H7 (cell line): ENCODE results near the gene CLIC6. TPM values are rescaled to one million over a fixed set of nuclear protein-coding genes. Genes with fewer than 3 reads are reported as not detected.
"Not testable (repeated sequence)": the region's sequence is repeated elsewhere in the genome, so short reads cannot be mapped to it uniquely, and the experiment has no call there.

Source experiments
- DNase-seq: peaks from one replicate; pipeline ENCODE4 v3.0.0; 2012
- H3K27me3 ChIP-seq: 2 replicates; pipeline ENCODE4 v1.6.0; 2011; ENCODE audit warnings: mild to moderate bottlenecking, low read length; ENCODE audit not compliant: control insufficient read depth, insufficient read depth
- H3K36me3 ChIP-seq: replicated peaks from 2 replicates; pipeline ENCODE4 v1.5.1; 2011; ENCODE audit warnings: low read length; ENCODE audit not compliant: control insufficient read depth, insufficient read depth
- H3K4me3 ChIP-seq: 2 replicates; pipeline ENCODE4 v1.5.1; 2011; ENCODE audit warnings: low read depth, mild to moderate bottlenecking, control low read depth, low read length, moderate library complexity; ENCODE audit not compliant: insufficient read depth
- total RNA-seq: library from RNA; depleted of rRNA; stranded (reverse); fragments of >200 nt; shearing (Covaris generic); gene quantifications from 2 replicates; pipeline ENCODE4 v1.2.3, GENCODE V29; 2014

Gene CLIC6
- total RNA-seq, 1 experiment from 2014 or later = 0.59 TPM

DNA sequence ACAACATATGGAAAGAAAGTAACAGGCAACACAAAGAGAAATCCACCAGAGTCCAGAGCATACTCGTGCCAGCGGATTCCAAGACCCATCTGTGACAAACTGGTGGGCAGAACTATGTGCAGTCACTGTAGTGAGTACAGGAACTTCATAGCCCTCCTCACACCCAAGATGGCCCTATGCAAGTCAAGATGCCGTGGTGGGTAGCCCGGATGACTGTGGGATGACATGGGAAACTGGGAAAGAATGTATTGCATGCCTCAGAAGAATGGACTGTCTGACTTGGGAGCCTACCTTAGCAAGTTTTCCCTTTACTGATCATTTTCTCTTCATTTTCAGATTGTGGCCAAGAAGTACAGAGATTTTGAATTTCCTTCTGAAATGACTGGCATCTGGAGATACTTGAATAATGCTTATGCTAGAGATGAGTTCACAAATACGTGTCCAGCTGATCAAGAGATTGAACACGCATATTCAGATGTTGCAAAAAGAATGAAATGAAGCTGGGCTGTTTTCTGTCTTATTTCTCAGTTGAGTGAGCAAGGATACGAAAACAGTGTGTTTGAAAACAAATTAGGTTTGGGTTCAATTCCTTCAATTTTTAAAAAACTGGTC is 47.3 kb downstream of the CLIC6 start:
- Histone ChIP-seq H3K27me3 (no peaks in the 10 kb centered on the region), H3K4me3 (no peak overlapping the region), H3K36me3 (no peaks in the 10 kb centered on the region)
- DNase-seq = no peak

DNA sequence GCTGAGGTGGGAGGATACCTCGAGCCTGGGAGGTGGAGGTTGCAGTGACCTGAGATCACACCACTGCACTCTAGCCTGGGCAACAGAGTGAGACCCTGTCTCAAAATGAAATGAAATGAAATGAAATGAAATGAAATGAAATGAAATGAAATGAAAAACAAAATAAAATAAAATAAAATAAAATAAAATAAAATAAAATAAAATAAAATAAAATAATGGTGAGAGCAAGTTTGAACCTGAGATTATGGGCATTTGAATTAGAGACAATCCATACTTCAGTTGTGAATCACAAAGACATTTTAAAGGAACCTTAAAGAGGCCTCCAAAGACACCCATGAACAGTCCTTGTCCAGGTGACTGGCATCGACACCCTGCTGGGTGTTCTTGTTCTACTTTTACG is 49.7 kb downstream of the CLIC6 start:
- not testable (repeated sequence) for H3K4me3 ChIP-seq, DNase-seq, H3K27me3 ChIP-seq, H3K36me3 ChIP-seq

DNA sequence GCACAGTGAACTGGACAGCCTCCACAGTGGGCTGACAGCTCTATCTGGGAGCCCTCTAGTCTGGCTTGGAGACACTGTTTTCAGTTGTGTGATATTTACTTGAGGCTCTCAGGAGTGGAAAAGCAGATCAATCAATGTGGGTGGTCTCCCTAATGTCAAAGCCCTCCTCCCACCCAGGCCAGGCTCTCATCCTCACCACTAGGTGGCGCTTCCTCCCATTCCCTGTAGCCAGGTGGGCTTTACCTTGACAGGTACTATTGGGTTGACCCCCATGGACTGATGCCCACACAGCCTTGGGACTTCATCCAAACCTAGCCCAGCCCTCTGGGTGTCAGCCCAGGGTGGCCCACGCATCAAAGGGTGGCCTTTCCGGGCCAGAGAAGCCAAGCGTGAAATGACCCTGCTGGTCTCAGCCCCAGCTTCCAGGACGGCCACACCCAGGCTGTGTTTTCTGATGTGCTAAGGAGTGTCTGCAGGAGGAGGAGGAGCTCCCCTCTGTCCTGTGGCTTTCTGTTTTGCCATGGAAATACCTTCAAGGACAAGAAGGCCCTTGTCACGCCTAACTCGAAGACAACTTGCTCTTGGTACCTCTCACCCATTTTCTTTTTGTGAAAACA is 54.0 kb downstream of the CLIC6 start:
- DNase-seq = peak; percentile 87
- no peaks in the 10 kb centered on the region for H3K36me3 ChIP-seq
- no peaks in the 10 kb centered on the region for H3K27me3 ChIP-seq
- no peak overlapping the region for H3K4me3 ChIP-seq

DNA sequence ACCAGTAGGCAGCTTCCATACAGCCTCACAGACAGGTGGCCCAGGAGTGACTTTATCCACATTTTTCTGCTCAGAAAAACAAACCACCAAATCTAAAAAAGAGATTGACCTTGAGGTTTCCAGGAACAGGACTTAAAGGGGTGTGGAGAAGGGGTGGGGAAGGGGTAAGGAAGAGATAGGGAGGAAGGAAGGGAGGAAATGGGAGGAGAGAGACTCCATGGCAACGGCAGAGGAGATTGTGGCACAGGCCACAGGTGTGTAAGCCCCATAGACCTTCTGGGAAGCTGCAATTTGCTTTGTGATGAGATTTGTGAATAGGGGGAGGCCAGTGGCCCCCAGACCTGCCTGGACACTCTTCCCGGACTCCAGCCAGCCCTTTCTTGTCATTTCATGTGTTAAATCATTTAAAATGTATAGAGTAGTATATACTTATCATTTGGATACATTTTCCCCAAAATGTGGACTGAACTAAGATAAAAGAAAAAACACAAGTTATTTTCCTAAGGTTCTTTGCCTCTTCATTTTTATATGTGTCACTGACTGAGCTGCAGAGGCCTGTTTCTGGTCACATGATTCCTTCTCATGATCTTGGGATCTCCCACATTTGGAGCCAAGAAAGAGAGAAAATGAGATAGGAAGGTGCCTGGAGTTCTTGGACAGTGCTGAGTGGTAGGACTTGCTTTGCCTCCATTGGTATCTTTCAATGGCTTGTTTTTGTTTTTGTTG is 55.5 kb downstream of the CLIC6 start:
- Histone ChIP-seq H3K4me3 (no peak overlapping the region), H3K36me3 (no peaks in the 10 kb centered on the region), H3K27me3 (no peaks in the 10 kb centered on the region)
- no peak for DNase-seq

DNA sequence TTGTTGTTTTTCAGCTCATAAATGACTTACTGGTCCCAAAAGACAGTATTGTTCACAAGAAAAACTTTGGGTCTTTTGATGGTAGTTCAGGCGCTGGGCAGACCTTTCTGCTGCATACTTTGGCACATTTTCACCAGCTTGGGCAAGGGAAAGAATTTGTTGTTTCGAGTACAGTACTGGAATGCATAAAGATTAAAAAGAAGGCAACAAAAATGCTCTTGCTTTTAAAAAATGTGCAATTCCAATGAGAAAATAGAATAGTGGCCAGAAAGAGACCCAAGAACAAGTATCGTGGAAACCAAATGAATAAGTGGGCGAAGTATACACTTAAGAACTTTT is 56.0 kb downstream of the CLIC6 start:
- H3K36me3 ChIP-seq = no peaks in the 10 kb centered on the region

DNA sequence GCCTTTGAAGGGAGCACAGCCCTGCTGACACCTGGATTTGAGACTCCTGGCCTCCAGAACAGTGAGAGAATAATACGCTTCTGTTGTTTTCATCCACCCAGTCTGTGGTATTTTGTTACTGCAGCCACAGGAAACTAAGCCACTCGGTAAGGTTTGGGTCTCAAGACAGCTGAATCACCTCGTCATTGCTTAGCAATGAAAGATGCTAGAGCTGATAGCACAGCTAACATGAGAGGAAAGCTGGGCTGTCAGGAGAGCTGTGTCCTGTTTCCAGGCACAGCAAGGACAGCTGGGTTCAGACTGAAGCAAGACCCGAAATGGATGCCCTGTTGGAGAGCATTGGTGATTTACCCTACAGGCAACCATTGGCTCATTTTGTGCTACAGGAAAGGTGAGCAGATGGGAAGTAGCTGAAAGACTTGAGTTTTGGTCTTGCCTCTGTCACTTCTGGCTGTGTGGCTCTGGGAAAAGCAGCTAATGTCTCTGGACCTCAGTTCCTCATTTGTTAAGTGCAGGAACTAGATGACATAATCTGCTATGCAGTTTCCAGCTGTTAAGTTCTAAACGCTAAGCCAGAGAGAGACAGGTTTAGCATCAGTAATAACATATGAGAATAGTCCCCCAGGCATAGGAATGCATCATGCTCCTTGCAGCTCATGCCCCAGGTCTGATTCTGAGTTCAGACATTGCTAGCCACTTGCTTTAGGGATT is 58.0 kb downstream of the CLIC6 start:
- no peaks in the 10 kb centered on the region for H3K36me3 ChIP-seq
- no peak for DNase-seq

More for the DNA sequence above, 56.0 kb downstream of the CLIC6 start:
- H3K27me3 ChIP-seq = no peaks in the 10 kb centered on the region
- DNase-seq = no peak
- H3K4me3 ChIP-seq = no peak overlapping the region

DNA sequence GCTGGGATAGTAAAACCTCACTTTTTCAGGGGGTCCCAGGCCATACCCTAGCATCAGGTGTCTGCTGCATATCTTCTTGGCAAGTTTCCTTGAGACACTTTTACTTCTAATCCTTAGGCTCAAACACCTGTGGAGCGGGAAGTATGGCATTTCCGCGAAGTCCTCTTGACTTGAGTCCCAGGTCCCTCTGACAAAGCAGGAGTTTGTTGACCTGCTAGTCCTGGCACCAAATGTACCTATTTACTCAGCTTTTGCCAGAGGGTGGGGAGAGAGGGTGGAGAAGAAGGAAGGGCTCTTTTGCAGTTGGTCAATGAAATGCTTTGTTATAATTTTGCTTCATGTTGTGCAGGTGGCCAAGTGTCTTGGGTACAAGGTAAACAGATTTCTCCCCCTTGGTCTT is 59.7 kb downstream of the CLIC6 start:
- Histone ChIP-seq H3K36me3 (no peaks in the 10 kb centered on the region), H3K27me3 (no peaks in the 10 kb centered on the region), H3K4me3 (no peak overlapping the region)
- no peak for DNase-seq

More for the DNA sequence above, 58.0 kb downstream of the CLIC6 start:
- H3K4me3 ChIP-seq = no peak overlapping the region
- H3K27me3 ChIP-seq = no peaks in the 10 kb centered on the region

DNA sequence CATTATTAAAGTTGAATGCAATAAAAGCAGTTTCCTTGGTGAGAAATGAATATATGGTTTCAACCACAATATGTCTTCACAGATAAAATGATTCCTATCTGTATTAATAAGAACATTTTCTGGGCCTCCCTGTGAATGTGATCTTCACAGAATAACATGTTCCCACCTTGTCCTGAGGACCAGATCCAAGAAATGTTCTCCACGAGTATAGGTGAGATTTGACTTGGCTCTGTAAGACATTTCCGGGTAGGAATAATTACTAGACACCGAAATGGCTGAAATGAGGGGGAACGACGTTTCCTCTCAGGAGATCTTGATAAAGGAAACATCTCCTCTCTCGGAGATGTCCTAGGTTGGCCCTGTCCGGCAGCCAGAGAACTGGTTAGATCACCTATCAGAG is 61.4 kb downstream of the CLIC6 start:
- no peak for DNase-seq
- no peak overlapping the region for H3K4me3 ChIP-seq
- no peaks in the 10 kb centered on the region for H3K36me3 ChIP-seq
- H3K27me3 ChIP-seq = no peaks in the 10 kb centered on the region

DNA sequence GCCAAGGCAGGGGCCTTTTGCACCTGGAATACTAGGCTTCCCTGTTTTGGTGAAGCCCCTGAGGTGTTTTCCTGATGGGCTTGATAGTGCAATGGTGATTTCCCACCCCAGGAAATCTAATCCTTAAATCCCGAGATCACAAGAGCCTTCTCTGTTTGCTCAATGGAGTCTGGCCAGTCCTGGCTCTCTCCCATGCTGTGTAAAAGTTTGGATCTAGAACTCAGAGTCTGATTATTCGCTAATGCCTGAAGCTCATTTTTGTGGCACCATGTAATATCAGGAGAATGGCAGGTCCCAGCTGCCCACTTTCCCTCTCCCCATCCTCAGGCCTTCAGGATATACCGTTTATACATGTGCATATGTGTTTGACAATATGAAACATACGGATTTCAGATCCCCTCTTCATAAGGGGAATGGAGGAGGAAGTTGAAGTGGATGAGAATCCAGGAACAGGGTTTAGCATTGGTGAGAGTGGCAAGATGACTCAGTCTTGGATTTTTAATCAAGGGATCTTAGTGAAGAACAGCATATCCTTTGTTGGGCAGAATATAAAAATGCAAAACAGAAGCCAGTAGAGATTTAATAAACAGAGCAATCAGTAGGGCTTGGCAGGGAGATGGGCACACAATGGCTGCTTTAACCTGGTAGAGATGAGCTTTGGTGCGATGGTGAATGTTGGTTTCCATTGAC is 62.1 kb downstream of the CLIC6 start:
- no peaks in the 10 kb centered on the region for H3K27me3 ChIP-seq
- no peak for DNase-seq
- no peak overlapping the region for H3K4me3 ChIP-seq

DNA sequence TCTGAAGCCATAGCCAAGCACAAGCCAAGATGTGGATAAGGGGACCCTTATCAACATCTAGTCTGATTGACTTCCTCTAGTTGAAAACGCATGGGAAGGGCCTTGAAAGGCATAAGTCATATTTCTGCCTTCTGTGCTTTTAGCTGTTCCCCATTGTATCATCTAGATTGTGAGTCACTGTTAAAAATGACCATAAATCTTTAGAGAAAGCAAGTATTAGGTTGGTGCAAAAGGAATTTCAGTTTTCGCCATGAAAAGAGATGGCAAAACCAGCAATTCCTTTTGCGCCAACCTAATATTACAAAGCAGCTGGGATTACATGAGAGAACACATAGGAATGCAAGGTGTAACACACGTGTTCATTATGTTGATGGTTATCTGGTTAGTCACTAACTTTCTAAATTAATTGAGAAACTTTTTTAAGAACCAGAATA is 63.6 kb downstream of the CLIC6 start:
- no peaks in the 10 kb centered on the region for H3K27me3 ChIP-seq
- no peak overlapping the region for H3K4me3 ChIP-seq
- H3K36me3 ChIP-seq = no peaks in the 10 kb centered on the region
- DNase-seq = no peak

More for the DNA sequence above, 62.1 kb downstream of the CLIC6 start:
- no peaks in the 10 kb centered on the region for H3K36me3 ChIP-seq

DNA sequence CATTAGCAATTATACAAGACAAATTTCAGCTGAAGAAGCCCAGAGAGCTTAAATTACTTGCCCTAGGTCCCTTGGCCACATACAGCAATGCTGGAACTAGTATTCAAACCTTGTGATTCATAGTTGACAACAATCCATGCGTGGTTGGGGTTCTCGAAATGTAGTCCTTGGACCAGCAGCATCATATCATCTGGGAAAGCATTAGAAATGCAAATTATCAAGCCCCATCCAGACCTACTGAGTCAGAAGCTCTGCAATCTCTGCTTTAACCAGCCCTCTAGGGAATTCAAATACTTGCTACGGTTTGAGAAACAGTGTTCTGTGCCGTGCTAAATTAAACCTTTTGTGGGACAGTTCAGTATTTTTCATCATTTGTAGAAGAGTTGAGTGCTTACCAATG is 65.1 kb downstream of the CLIC6 start:
- H3K4me3 ChIP-seq = no peak overlapping the region
- no peaks in the 10 kb centered on the region for H3K27me3 ChIP-seq
- no peaks in the 10 kb centered on the region for H3K36me3 ChIP-seq
- DNase-seq = no peak

DNA sequence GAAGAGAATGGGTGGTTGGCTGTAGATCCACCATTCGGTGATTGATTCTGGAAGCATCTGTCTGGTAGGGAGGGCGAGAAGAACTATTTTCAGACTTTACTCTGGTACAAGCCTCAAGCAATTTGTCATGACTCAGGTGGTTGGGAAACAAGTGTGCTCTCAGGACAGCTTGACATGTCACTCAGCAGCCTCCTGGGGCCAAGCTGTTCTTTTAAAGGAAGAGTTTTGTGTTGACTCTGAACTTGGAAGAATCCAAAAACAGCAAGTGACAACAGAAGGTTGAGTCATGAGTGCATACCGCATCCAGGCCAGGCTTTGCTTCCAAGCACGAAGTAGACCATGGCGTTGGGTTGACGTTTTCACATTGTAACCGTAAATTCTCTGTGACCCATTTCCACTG is 65.9 kb downstream of the CLIC6 start:
- no peaks in the 10 kb centered on the region for H3K36me3 ChIP-seq
- no peak overlapping the region for H3K4me3 ChIP-seq
- no peaks in the 10 kb centered on the region for H3K27me3 ChIP-seq
- no peak for DNase-seq

DNA sequence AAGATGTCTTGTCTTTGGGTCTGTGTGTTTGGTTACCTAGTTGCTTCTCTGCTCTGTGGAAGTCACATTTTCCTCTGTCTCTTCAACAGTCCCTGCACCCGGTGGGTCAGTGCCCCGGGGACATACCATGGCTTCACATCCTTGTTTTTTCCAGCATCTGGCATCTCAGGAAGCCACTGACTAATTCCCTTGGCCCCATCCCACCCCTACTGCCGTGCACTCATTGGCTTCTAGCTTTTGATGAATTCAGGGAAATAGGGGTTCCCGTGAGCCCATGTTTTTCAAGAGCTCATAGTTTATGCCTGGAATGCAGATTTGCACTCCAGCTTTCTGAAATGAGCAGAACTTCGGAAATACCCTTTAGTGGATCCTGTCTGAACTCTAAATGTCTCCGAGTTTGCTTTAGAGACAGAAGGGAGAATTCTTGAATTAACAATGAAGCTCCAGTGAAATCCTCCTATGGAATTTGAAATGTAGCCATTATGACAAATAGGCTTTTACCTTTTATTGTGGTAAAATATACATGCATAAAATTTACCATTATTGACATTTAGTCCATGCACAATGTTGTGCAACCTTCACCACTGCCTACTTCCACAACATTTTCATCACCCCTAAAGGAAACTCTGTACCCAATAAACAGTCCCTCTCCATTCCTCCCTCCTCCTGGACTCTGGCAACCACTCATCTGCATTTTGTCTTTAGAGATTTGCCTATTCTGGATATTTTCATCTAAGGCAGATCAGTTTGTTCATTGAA is 67.5 kb downstream of the CLIC6 start:
- H3K4me3 ChIP-seq = no peak overlapping the region
- no peaks in the 10 kb centered on the region for H3K27me3 ChIP-seq
- no peak for DNase-seq
- H3K36me3 ChIP-seq = no peaks in the 10 kb centered on the region

DNA sequence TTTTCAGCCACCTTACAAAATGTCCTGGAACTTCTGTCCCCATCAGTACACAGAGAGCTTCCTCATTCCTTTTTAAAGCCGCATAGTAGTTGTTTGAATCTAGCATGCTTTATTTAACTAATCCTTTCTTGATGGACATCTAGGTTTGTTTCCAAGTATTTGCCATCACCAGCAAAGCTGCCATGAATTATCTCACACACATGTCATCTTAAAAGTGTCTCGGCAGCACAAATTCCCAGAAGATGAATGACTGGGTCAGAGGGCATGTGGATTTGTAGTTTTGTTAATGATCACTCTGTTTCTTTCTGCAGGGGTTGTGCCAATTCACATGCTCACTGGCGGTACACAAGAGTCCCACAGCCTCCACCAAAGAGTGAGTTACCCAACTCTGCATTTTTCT is 68.3 kb downstream of the CLIC6 start:
- H3K36me3 ChIP-seq = no peaks in the 10 kb centered on the region
- no peak overlapping the region for H3K4me3 ChIP-seq
- no peak for DNase-seq
- H3K27me3 ChIP-seq = no peaks in the 10 kb centered on the region; the same call in 1 of the 2 replicates
